Measurements from ENCODE around the gene HSPA12A. TPM values are rescaled to one million over a fixed set of nuclear protein-coding genes. Genes with fewer than 3 reads are reported as not detected.

HSPA12A gene
- total RNA-seq, 1 donor from 2014 or later: not detected

GRCh38 chr10:116764979-116765378 is 22.6 kb upstream of the HSPA12A start:
- Mint-ChIP-seq H3K9me3 (no peaks in the 10 kb centered on the region), H3K27me3 (peaks cover 17% of the 10 kb centered on the region), H3K27ac (no peak overlapping the region), H3K4me1 (no peaks in the 10 kb centered on the region), H3K4me3 (no peak overlapping the region), H3K36me3 (ENCODE audit: low read depth) (no peaks in the 10 kb centered on the region)
- intact Hi-C loops (cut with micrococcal nuclease): no loop called here
- no peak for DNase-seq

GRCh38 chr10:116763440-116763839 is 21.1 kb upstream of the HSPA12A start:
- Mint-ChIP-seq H3K36me3 (ENCODE audit: low read depth) (no peaks in the 10 kb centered on the region), H3K4me3 (no peak overlapping the region), H3K27me3 (peaks cover 19% of the 10 kb centered on the region), H3K9me3 (no peaks in the 10 kb centered on the region), H3K27ac (no peak overlapping the region), H3K4me1 (no peaks in the 10 kb centered on the region)
- intact Hi-C loops (cut with micrococcal nuclease): no loop called here
- no peak for DNase-seq

GRCh38 chr10:116761883-116762282 is 19.5 kb upstream of the HSPA12A start:
- DNase-seq: no peak
- intact Hi-C loops (cut with micrococcal nuclease): no loop called here
- Mint-ChIP-seq H3K27me3 (peaks cover 21% of the 10 kb centered on the region), H3K27ac (no peak overlapping the region), H3K4me1 (no peaks in the 10 kb centered on the region), H3K9me3 (no peaks in the 10 kb centered on the region), H3K36me3 (ENCODE audit: low read depth) (no peaks in the 10 kb centered on the region), H3K4me3 (no peak overlapping the region)

GRCh38 chr10:116760919-116761318 is 18.6 kb upstream of the HSPA12A start:
- intact Hi-C loops (cut with micrococcal nuclease): no loop called here
- DNase-seq: no peak
- no peak overlapping the region for H3K4me3 Mint-ChIP-seq
- H3K36me3 Mint-ChIP-seq (ENCODE audit: low read depth): no peaks in the 10 kb centered on the region
- peaks cover 17% of the 10 kb centered on the region for H3K27me3 Mint-ChIP-seq
- no peaks in the 10 kb centered on the region for H3K9me3 Mint-ChIP-seq
- H3K27ac Mint-ChIP-seq: no peak overlapping the region
- H3K4me1 Mint-ChIP-seq: no peaks in the 10 kb centered on the region

GRCh38 chr10:116757246-116757645 is 14.9 kb upstream of the HSPA12A start:
- H3K4me1 Mint-ChIP-seq: no peaks in the 10 kb centered on the region

GRCh38 chr10:116756277-116756676 is 13.9 kb upstream of the HSPA12A start:
- Mint-ChIP-seq H3K36me3 (ENCODE audit: low read depth) (no peaks in the 10 kb centered on the region), H3K4me3 (no peak overlapping the region), H3K9me3 (no peaks in the 10 kb centered on the region), H3K27me3 (peaks cover 13% of the 10 kb centered on the region), H3K4me1 (no peaks in the 10 kb centered on the region), H3K27ac (no peak overlapping the region)
- no peak for DNase-seq
- intact Hi-C loops (cut with micrococcal nuclease): no loop called here

More at GRCh38 chr10:116757246-116757645, 14.9 kb upstream of the HSPA12A start:
- DNase-seq: no peak
- Mint-ChIP-seq H3K36me3 (ENCODE audit: low read depth) (no peaks in the 10 kb centered on the region), H3K4me3 (no peak overlapping the region), H3K27me3 (peaks cover 11% of the 10 kb centered on the region), H3K9me3 (no peaks in the 10 kb centered on the region), H3K27ac (no peak overlapping the region)
- intact Hi-C loops (cut with micrococcal nuclease): no loop called here

GRCh38 chr10:116753759-116754158 is 11.4 kb upstream of the HSPA12A start:
- Mint-ChIP-seq H3K27ac (no peak overlapping the region), H3K4me3 (no peak overlapping the region), H3K27me3 (peaks cover 15% of the 10 kb centered on the region), H3K36me3 (ENCODE audit: low read depth) (no peaks in the 10 kb centered on the region), H3K9me3 (no peaks in the 10 kb centered on the region), H3K4me1 (no peaks in the 10 kb centered on the region)
- DNase-seq: no peak
- intact Hi-C loops (cut with micrococcal nuclease): no loop called here

GRCh38 chr10:116752969-116753665 is 10.8 kb upstream of the HSPA12A start:
- Mint-ChIP-seq H3K27ac (no peak overlapping the region), H3K9me3 (no peaks in the 10 kb centered on the region), H3K4me1 (no peaks in the 10 kb centered on the region), H3K4me3 (no peak overlapping the region), H3K36me3 (ENCODE audit: low read depth) (no peaks in the 10 kb centered on the region), H3K27me3 (peaks cover 13% of the 10 kb centered on the region)
- no peak for DNase-seq
- intact Hi-C loops (cut with micrococcal nuclease): no loop called here

GRCh38 chr10:116752563-116752962 is 10.2 kb upstream of the HSPA12A start:
- no peak overlapping the region for H3K4me3 Mint-ChIP-seq
- DNase-seq: no peak
- H3K9me3 Mint-ChIP-seq: no peaks in the 10 kb centered on the region
- H3K36me3 Mint-ChIP-seq (ENCODE audit: low read depth): no peaks in the 10 kb centered on the region
- intact Hi-C loops (cut with micrococcal nuclease): no loop called here
- H3K27ac Mint-ChIP-seq: no peak overlapping the region
- H3K27me3 Mint-ChIP-seq: peaks cover 12% of the 10 kb centered on the region
- H3K4me1 Mint-ChIP-seq: no peaks in the 10 kb centered on the region

GRCh38 chr10:116748471-116748870 is 6.1 kb upstream of the HSPA12A start:
- DNase-seq: no peak
- intact Hi-C loops (cut with micrococcal nuclease): no loop called here
- peaks cover 37% of the 10 kb centered on the region for H3K27me3 Mint-ChIP-seq
- no peak overlapping the region for H3K27ac Mint-ChIP-seq
- no peaks in the 10 kb centered on the region for H3K9me3 Mint-ChIP-seq
- H3K4me1 Mint-ChIP-seq: no peaks in the 10 kb centered on the region
- H3K36me3 Mint-ChIP-seq (ENCODE audit: low read depth): no peaks in the 10 kb centered on the region
- no peak overlapping the region for H3K4me3 Mint-ChIP-seq

- intact Hi-C loops (cut with micrococcal nuclease): no loop called here
- peaks cover 41% of the 10 kb centered on the region for H3K27me3 Mint-ChIP-seq
- no peaks in the 10 kb centered on the region for H3K4me1 Mint-ChIP-seq
- H3K27ac Mint-ChIP-seq: no peak overlapping the region
- no peak overlapping the region for H3K4me3 Mint-ChIP-seq
- H3K36me3 Mint-ChIP-seq (ENCODE audit: low read depth): no peaks in the 10 kb centered on the region
- no peaks in the 10 kb centered on the region for H3K9me3 Mint-ChIP-seq
- DNase-seq: no peak
Observed at GRCh38 chr10:116748041-116748440, 5.7 kb upstream of the HSPA12A start.

GRCh38 chr10:116747325-116747724 is 5.0 kb upstream of the HSPA12A start:
- Mint-ChIP-seq H3K4me1 (no peaks in the 10 kb centered on the region), H3K4me3 (no peak overlapping the region), H3K27ac (no peak overlapping the region), H3K36me3 (ENCODE audit: low read depth) (no peaks in the 10 kb centered on the region), H3K27me3 (peaks cover 41% of the 10 kb centered on the region), H3K9me3 (no peaks in the 10 kb centered on the region)
- DNase-seq: no peak
- intact Hi-C loops (cut with micrococcal nuclease): no loop called here

GRCh38 chr10:116744885-116745284 is 2.5 kb upstream of the HSPA12A start:
- Mint-ChIP-seq H3K4me1 (no peaks in the 10 kb centered on the region), H3K9me3 (no peaks in the 10 kb centered on the region), H3K36me3 (ENCODE audit: low read depth) (no peaks in the 10 kb centered on the region), H3K27ac (no peak overlapping the region), H3K4me3 (no peak overlapping the region), H3K27me3 (peaks cover 44% of the 10 kb centered on the region)
- DNase-seq: no peak
- intact Hi-C loops (cut with micrococcal nuclease): no loop called here

- Mint-ChIP-seq H3K27ac (no peak overlapping the region), H3K27me3 (peaks cover 50% of the 10 kb centered on the region), H3K9me3 (no peaks in the 10 kb centered on the region), H3K4me3 (no peak overlapping the region), H3K36me3 (ENCODE audit: low read depth) (no peaks in the 10 kb centered on the region), H3K4me1 (no peaks in the 10 kb centered on the region)
- intact Hi-C loops (cut with micrococcal nuclease): no loop called here
- DNase-seq: no peak
Observed at GRCh38 chr10:116744163-116744753, 1.9 kb upstream of the HSPA12A start.
